CD4-positive, alpha-beta T cell treated with Interleukin-21 for 1 hour (primary cell): ENCODE measurements around the gene CCNYL1.
"Not testable (repeated sequence)": the region's sequence is repeated elsewhere in the genome, so short reads cannot be mapped to it uniquely, and the experiment has no call there.

ENCODE experiments used
- DNase-seq: peaks from one replicate; pipeline ENCODE4 v3.0.0-alpha.2; 2020

Gene CCNYL1

DNA sequence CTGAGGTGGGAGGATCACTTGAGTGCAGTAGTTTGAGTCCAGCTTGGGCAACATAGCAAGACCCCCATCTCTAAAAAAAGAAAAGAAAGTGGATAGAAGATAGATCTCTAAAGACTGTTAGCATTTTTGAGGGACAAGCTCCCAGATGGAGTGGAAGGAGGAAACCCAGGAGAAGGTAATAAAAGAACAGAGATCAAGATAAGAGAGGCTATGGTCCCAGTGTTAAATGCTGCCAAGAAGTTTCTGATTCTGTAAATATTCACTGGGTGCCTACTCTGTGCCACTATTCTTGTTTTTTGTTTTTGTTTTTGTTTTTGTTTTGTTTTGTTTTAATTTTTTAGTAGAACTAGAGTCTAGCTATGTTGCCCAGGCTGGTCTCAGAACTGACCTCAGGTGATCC lies 32.1 kb downstream of the CCNYL1 start:
- no peak for DNase-seq

DNA sequence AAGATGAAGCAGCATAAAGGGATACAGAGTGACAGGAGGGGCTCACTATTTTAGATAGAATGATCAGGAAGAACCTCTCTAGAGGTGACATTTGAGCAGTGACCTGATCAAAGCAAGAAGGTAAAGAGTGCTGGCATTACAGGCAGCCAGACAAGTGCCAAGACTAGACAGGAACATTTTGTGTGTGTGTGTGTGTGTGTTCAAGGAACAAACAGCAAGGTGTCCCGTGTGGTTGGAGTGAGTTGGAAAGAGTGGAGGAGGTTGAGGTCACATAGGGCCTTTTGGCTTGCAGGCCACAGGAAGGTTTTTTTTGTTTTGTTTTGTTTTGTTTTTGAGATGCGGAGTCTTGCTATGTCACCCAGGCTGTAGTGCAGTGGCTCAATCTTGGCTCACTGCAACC lies 32.6 kb downstream of the CCNYL1 start:
- no peak for DNase-seq

DNA sequence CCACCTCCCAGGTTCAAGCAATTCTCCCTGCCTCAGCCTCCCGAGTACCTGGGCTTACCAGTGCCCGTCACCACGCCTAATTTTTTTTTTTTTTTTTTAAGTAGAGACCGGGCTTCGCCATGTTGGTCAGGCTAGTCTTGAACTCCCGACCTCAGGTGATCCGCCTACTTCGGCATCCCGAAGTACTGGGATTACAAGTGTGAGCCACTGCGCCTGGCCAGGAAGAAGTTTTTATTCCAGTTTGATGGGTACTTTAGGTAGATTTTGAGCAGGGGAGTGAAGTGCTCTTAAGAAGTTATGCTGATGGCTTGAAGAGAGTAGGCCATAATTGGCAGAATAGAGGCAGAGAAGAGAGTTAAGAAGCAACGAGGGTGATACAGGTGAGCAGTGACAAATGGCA lies 33.0 kb downstream of the CCNYL1 start:
- DNase-seq = no peak

DNA sequence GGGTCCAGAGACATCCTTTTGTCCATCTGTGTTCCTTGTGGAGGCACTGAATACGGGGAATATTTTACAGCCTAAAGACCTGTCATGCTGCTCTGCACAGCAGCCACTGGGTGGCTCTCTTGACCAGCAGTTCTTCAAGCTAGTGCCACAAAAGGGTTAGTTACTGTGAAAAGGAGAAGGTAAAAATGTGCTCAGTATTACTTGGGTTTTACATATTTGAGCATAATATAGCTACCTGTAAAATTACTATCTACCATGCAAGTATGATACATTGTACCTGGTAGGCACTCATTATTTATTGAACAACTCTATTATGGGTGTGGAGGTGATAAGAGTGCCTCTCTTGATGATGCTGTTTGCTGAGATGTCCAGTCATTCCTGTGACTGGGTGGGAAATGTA lies 34.7 kb downstream of the CCNYL1 start:
- DNase-seq = peak; percentile 48

DNA sequence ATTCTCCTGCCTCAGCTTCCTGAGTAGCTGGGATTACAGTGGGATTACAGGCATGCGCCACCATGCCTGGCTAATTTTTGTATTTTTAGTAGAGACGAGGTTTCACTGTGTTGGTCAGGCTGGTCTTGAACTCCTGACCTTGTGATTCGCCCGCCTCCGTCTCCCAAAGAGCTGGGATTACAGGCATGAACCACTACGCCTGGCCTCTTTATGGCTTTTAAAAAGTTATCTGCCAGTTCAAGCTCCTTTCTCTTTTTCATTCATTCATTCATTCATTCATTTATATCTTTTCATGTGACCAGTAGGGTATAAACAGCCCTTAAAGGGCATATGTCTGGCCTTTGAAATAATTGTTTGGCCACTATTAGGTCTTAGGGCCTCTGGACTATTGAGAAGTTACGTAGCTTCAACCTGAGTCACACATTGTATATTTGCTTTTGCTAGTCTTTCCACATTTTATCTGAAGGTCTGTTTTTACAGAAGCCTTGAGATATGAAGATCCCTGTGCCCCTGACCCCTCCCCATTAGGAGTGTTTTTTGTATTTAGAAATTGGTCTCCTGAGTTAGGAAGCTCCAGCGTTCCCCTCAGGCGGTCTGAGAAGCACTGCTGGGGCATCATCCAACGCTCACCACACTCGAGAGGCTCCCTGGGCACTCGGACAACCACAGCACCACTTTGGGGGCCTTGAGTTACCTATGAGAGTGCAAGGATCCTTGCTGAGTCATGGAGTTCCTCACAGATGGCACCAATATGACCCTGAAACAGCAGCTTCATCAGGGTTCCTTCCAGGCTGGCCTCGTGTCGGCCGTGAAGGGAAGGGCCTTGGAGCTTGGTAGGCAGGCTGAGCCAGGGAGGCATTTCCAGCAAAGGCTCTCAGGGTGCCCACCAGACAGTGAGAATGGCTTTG lies 36.5 kb downstream of the CCNYL1 start:
- DNase-seq = no peak

DNA sequence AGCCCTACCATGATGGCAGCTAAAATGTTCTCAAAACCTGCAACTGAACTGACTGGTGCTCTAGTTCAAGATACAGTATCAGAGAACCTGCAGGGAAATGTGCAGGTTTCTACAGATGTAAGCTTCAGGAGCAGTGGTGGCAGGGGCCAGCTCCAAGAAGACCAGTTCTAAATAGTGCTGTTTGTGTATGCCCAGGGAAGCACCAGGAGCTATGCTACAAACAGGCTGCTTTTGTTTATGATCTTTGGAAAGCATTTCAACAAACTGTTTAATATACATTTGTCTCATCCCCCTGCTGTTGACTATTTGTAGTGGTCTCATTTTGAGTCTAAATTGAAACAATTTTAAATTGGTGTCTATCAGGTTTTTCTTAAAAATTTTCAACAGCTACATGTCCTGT lies 37.6 kb downstream of the CCNYL1 start:
- DNase-seq = no peak

DNA sequence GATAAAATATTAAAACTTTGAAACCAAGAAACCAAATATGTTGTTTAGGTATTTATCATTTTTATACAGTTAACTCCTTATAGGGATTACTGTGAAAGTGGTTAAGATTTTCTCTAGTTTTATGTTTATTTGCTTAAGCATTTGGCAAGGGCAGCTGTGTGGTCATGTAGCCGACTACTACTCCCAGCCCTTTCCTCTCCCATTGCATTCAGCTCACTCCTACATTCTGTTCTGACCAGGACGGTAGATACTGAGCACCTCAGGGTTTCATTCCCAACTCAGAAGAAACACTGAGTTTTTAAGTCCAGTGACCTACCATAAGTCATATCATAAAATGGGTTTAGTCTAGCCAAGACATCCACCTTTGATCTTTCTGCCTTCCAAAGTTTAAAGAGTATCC lies 38.4 kb downstream of the CCNYL1 start:
- DNase-seq = no peak

DNA sequence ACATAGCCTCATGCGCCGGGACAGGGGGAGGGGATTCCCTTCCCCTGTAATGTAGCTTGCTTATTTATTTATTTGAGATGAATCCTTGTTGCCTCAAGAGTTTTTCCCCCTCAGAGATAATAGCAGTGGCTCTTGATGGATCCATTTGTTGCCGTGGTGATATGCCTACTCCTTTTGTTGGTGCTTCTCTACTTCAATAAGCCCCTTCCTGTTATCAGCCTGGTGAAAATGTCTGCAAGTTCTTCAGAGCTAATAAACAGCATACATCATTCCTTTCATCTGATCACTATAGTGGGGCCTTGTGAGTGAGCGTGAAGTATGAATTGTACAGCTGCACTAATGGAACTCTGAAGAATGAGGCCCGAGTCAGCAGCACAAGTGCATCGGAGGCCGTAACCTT lies 38.9 kb downstream of the CCNYL1 start:
- DNase-seq = no peak

DNA sequence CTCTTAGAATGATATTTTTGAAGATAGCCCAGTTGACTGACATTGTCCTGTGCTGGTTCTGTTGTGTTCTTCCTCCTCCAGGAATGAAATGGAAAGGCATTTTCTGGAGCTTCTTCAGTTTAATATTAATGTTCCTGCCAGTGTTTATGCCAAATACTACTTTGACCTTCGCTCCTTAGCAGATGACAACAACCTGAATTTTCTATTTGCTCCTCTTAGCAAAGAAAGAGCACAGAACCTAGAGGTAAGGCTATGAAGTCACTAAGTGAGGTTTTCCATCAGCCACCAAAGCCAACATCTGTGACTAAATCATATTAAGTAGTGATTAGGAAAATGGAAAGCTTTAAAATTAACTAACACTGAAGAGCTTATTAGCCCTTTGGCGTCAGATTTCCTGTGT lies 39.4 kb downstream of the CCNYL1 start:
- DNase-seq = no peak

DNA sequence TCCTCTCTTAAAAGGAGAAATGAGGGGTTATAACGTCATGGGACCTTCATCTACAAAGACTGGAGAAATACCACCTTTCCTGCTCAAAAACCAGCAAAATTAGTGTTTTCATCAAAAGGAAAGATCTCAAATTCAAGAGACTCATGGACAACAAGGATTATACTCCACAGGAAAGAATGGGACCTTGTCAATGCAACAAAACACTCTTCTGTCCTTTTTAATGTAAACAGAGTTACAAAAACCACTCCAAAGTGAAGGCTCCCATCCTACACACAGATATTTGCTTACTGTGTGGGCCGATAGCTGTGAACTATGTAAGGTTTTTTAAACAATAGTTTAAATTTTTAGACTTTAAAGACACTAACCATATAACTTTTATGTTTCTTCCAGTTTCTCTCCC lies 42.2 kb downstream of the CCNYL1 start:
- not testable (repeated sequence) for DNase-seq

DNA sequence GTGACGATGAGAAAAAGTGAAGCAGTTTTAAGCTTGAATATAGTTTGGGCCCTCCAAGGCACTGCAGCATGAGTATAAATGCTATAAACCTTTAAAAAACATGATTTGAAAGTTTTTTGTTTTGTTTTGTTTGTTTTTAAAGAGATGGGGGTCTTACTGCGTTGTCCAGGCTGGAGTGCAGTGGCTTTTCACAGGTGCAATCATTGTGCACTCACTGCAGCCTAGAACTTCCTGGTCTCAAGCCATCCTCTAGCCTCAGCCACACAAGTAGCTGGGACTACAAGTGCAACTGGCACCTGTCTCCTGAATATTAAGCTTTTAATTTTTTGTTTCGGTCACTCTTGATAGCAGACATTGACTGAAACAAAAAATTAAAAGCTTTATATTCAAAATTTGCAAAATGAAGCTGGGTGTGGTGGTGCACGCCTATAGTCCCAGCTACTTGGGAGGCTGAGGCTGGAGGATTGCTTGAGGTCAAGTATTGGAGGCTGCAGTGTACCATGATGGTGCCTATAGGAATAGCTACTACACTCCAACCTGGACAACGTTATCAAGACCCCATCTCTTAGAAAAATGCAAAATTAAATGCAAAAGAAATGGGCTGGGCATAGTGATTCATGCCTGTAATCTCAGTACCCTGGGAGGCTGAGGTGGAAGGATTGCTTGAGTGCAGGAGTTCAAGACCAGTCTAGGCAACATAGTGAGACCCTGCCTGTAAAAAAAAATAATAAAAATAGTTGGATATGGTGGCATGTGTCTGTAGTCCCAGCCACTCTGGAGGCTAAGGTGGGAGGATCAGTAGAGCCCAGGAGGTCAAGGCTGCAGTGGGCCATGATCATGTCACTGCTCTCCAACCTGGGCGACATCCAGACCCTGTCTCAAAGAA lies 43.3 kb downstream of the CCNYL1 start:
- DNase-seq = no peak

DNA sequence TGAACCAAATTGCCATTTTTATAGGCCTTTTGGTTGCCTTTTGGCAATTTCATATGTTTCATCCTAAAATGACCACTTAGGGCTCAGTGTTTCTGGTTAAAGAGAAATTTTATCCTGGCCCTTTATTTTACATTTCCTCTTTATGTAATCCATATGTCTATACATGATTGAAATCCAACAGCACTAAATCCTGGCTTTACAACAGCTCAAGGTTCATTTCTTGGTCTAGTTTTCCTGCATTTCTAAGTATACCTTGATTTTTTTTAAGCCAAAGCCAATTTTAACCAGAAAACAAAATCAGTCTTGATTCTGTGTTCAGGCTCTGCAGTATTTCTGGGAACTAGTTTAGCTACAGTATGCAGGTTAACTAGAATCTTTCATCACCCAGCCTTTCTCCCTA lies 46.6 kb downstream of the CCNYL1 start:
- no peak for DNase-seq

DNA sequence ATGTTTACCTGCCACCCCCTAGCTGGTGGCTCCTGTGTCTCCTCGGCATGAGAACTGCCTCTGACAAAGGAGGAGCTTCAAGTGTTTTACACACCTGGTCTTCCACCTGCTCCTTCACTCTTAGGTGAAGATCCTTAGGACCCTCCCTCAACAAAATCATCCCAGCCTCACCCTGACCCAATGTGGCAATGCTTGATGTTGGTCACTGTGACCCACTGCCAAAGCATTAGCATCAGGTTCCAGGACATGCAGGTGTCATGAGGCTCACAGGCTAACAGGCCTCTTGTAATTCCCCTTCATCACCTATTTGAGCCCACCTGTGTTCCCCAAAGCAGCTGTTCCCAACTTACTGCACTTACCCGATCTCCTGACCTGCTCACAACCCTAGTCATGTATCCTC lies 48.5 kb downstream of the CCNYL1 start:
- DNase-seq = no peak

DNA sequence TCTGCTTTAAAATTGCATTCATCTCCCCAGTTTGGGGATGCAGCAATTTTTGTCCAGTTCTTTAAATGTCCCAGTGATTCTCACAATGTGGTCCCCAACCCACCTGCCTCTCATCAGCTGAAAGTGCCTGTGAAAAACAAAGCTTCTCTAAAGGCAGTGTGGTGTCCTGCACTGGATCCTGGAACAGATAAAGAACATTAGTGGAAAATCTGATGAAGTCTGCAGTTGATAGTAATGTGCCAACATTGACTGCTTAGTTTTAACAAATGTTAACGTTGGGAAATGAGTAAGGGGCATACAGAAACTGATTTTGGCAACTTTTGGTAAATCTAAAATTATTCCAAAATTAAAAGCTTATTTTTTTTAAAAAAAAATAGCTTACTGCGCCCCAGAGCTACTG lies 49.0 kb downstream of the CCNYL1 start:
- DNase-seq = no peak

DNA sequence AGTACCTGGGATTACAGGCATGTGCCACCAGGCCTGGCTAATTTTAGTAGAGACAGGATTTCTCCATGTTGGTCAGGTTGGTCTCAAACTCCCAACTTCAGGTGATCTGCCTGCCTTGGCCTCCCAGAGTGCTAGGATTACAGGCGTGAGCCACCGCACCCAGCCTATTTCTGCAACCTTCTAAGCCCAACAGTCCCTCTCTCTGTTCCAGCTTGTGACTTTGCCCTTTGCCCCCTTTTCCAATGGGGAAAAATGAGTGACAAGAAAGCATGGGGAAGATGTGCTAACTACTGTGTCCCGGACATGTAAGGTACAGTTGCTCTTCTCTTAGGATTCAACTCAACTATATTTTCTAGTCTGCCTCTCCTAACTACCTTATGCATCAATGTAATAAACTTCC lies 50.0 kb downstream of the CCNYL1 start:
- DNase-seq = not testable (repeated sequence)

DNA sequence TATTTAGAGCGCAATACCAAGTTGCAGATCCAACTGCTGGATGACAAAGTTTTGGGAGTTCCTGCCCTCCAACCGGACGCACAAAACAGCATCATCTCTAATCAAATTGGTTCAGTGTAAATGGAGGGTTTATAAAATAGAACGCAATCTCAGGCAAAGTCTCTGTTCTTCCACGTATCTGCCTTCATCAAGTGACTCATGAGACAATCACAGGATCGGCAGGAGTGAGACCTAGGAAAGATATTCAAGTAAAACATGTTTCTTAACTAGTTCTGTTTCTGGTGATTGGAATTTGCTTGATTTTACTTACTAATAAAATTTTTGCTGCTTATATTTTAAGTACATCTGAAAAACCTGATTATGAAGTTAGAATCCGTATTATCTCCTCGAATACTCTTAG lies 50.7 kb downstream of the CCNYL1 start:
- no peak for DNase-seq

DNA sequence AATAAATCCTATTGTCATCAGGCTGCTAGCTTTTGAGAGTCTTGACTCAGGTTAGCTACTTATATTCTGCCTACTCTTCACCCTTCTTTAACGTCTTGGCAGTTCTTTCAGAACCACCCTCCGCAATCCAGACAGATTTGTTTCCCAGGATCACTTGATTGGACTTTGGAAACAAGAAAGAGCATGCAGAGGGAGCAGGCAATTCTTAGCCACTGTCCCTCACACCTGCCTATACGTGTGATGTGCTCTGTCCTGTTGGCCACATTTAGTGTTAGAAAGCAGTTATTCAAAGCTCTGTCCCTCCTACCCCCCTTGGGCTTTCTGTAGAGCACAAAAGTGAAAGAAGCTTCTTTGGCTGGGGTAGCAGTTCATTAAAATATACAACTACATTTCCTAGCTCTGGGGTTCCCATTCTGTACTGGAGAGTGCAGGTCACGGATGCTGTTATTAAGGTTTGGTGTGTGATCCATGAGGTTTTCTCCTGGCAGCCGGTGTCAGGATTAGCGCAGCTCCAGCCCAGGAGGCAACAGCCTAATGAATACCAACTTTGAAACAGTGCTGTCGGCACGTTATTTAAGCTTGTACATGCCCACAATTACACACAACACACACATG lies 52.0 kb downstream of the CCNYL1 start:
- DNase-seq = no peak

DNA sequence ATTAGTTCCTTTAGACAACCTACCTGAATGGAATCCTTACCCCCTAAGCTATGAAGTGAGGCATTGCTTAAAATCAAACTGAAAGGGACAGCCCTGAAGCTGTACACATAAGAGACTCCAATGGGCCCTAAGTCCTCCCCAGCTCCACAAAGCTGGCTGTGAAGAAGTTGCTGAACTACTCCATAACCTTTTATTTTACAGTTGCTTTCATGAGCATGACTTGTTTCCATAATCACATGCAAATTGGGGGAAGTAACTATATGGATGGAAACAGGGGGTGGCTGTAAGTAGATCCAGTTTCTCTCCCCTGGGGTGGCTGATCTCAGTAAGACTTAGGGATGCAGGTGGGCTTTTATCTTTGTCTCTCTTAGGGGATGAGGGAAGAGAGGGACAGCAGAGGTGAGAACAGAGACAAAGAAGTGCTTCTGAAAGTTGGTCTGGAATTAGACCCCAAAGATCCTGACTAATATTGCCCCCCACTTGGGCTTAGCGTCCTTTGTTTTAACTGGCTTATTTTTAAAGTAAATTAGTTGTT lies 52.7 kb downstream of the CCNYL1 start:
- no peak for DNase-seq

DNA sequence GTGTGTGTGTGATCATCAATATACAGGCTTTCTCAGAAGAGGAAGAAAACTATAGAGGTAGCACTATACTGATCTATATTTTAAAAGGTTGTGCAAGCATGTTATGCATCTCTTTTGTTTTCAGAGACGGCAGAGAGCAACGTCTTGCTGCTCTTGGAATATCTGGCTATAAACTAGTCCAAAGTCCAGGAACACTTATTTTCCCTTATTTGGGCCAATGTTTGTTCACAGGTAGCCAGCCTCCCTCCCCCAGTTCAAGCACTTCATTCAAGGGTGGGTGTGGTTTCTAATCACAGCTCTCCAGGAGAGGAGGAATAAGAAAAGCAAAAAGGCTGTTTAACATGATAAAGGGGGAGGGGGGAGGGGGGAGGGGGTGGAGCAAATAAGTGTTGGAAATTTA lies 54.1 kb downstream of the CCNYL1 start:
- no peak for DNase-seq

DNA sequence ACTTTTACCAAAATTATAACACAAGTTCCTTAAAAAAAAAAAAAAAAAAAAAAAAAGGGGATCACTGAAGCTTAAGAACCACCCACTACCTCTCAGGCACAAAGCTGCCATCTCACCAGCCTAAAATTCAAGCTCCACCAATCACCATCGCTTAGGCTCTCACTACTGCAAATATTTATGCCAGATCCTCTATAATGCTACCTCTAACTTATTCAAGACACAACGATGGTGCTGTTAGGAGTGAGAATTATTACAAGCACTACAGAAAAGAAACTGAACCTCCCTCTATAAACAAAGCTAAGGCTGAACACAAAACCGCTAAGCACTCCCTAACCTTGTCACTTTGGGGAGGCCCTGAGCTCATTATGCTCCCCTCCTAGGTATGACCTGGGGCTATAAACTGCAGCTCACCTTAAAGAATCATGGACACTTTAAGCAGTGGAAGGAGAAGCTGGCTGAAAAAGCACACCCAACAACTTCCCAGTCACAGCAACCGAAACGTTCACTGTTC lies 54.7 kb downstream of the CCNYL1 start:
- no peak for DNase-seq

DNA sequence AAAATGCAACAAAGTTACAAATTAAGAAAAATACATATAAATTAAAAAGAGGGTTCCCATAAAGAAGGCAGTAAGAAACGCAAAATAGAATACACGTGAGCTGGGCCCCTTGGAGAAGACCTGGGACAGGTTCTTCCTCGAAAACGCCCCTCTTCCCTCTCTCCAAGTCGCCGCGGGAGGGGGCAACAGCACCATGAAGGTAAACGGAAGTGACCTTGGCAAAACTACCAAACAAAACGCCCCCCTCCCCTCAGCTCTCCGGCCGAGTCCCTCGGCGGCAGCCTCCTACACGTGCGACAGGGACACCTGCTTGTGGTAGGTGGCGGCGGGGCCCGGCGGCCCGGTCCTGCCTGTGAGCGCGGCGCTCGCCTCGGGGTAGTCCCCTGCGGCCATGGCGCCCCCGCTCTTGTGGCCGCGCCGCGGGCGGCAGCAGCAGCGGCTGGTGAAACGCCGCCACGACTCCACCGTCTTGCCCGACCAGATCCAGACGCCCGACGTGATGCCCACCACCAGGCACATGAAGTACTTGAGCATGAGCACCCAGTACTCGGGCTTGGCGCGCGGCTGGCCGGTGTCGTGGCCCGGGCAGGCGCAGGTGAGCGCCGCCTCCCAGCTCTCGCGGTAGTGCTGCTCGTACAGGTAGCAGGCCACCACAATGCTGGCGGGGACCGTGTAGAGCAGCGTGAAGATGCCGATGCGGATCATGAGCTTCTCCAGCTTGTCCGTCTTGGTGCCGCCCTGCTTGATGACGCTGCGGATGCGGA lies 55.4 kb downstream of the CCNYL1 start:
- no peak for DNase-seq

DNA sequence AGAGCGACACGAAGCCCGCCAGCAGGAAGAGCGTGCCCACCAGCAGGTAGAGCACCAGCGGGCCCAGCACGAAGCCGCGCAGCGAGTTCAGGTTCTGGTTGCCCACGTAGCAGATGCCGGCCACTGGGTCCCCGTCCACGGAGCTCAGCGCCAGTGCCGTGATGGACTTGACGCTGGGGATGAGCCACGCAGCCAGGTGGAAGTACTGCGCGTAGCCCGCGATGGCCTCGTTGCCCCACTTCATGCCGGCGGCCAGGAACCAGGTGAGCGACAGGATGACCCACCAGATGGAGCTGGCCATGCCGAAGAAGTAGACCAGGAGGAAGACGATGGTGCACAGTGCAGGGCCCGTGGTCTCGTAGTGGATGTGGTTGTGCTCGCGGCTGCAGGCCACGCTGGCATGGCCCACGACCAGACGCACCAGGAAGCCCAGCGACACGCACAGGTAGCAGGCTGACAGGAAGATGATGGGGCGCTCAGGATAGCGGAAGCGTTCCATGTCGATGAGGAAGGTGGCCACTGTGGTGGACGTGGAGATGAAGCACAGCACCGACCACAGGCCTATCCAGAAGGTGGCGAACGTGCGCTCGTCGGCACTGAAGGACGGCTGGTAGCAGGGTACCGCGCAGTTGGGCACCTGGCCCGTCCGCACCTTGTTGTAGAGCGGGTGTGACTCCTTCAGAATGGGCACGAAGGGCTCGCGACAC lies 56.2 kb downstream of the CCNYL1 start:
- no peak for DNase-seq
